GM11168 (cell line): Measurements from ENCODE around the gene LMO7.

Experiments used
- in situ Hi-C: fragments of 300-500 bp; cut with MboI; formaldehyde crosslinking; loops from one replicate; pipeline ENCODE4 v1.12.0; 2022; ENCODE audit warnings: low sequenced_read_pairs; ENCODE audit not compliant: unreplicated experiment

LMO7 gene

GRCh38 chr13:75906315-75906714 is 270.2 kb downstream of the LMO7 start:
- in situ Hi-C loops = no loop called here

GRCh38 chr13:75907044-75907443 is 270.9 kb downstream of the LMO7 start:
- in situ Hi-C loops = no loop called here

- in situ Hi-C loops = no loop called here
Observed at GRCh38 chr13:75908141-75908540, 272.0 kb downstream of the LMO7 start.
